ENCODE data around the gene SLC26A9. TPM values are rescaled to one million over a fixed set of nuclear protein-coding genes. Genes with fewer than 3 reads are reported as not detected.

The SLC26A9 gene
- total and polyA plus RNA-seq, 9 donors = 0.04 to 0.22 (median 0.08) TPM

GRCh38 chr1:205950280-205950679 is 7.0 kb upstream of the SLC26A9 start:
- WGBS (ENCODE audit: insufficient coverage) = 80% methylated on average over 7 of the region's 8 CpGs
- Histone ChIP-seq H3K9me3 (replicated peaks; ENCODE audit: control insufficient read depth, low read depth, low read length) (no peaks in the 10 kb centered on the region), H3K4me1 (ENCODE audit: control insufficient read depth, insufficient read depth, low read length) (peaks cover 5% of the 10 kb centered on the region), H3K4me3 (ENCODE audit: low read length) (no peak overlapping the region), H3K36me3 (ENCODE audit: control insufficient read depth, insufficient read depth, low read length) (no peaks in the 10 kb centered on the region), H3K27ac (ENCODE audit: low read length) (no peak overlapping the region), H3K27me3 (ENCODE audit: control insufficient read depth, insufficient read depth, low read length) (no peaks in the 10 kb centered on the region)
- peak; percentile 10 for DNase-seq

GRCh38 chr1:205949753-205950152 is 6.5 kb upstream of the SLC26A9 start:
- H3K27me3 ChIP-seq (ENCODE audit: control insufficient read depth, insufficient read depth, low read length) = peaks cover 1% of the 10 kb centered on the region
- WGBS (ENCODE audit: insufficient coverage) = no CpG with 5 or more reads among the region's 1 CpG
- no peak overlapping the region for H3K27ac ChIP-seq (ENCODE audit: low read length)
- H3K9me3 ChIP-seq (replicated peaks; ENCODE audit: control insufficient read depth, low read depth, low read length) = no peaks in the 10 kb centered on the region
- H3K4me3 ChIP-seq (ENCODE audit: low read length) = no peak overlapping the region
- DNase-seq = no peak
- H3K36me3 ChIP-seq (ENCODE audit: control insufficient read depth, insufficient read depth, low read length) = no peaks in the 10 kb centered on the region
- H3K4me1 ChIP-seq (ENCODE audit: control insufficient read depth, insufficient read depth, low read length) = peaks cover 5% of the 10 kb centered on the region

- DNase-seq = no peak
- H3K27ac ChIP-seq (ENCODE audit: low read length) = no peak overlapping the region
- H3K9me3 ChIP-seq (replicated peaks; ENCODE audit: control insufficient read depth, low read depth, low read length) = no peaks in the 10 kb centered on the region
- no peak overlapping the region for H3K4me3 ChIP-seq (ENCODE audit: low read length)
- peaks cover 5% of the 10 kb centered on the region for H3K4me1 ChIP-seq (ENCODE audit: control insufficient read depth, insufficient read depth, low read length)
- no peaks in the 10 kb centered on the region for H3K36me3 ChIP-seq (ENCODE audit: control insufficient read depth, insufficient read depth, low read length)
- WGBS (ENCODE audit: insufficient coverage) = 88% methylated on average over 3 of the region's 3 CpGs
- H3K27me3 ChIP-seq (ENCODE audit: control insufficient read depth, insufficient read depth, low read length) = peaks cover 6% of the 10 kb centered on the region
These were observed 5.6 kb upstream of the SLC26A9 start for GRCh38 chr1:205948886-205949285.

DNA sequence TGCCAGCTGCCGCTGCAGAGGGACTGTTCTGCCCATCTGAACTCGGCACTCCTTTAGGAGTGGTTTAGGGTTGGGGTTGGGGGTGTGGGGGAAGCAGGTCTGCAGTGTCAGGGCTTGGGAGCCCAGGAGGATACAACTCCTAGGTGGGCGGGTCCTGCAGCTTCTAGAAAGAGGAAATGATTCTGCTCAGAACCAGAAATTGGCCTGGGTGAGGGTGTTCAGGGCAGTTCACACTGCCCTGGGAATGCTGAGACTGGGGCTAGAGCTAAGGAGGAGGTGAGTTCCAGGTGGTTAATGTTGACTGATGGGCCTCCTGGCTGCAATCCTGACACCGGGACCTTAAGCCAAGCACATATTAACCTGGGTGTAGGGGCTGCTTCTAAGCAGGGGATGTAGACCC is 4.8 kb upstream of the SLC26A9 start:
- peak; percentile 17 for DNase-seq
- Histone ChIP-seq H3K4me3 (ENCODE audit: low read length) (no peak overlapping the region), H3K9me3 (replicated peaks; ENCODE audit: control insufficient read depth, low read depth, low read length) (no peaks in the 10 kb centered on the region), H3K27ac (ENCODE audit: low read length) (no peak overlapping the region), H3K4me1 (ENCODE audit: control insufficient read depth, insufficient read depth, low read length) (peaks cover 5% of the 10 kb centered on the region), H3K27me3 (ENCODE audit: control insufficient read depth, insufficient read depth, low read length) (peaks cover 13% of the 10 kb centered on the region), H3K36me3 (ENCODE audit: control insufficient read depth, insufficient read depth, low read length) (no peaks in the 10 kb centered on the region)
- 62% methylated on average over 2 of the region's 4 CpGs for WGBS (ENCODE audit: insufficient coverage)

DNA sequence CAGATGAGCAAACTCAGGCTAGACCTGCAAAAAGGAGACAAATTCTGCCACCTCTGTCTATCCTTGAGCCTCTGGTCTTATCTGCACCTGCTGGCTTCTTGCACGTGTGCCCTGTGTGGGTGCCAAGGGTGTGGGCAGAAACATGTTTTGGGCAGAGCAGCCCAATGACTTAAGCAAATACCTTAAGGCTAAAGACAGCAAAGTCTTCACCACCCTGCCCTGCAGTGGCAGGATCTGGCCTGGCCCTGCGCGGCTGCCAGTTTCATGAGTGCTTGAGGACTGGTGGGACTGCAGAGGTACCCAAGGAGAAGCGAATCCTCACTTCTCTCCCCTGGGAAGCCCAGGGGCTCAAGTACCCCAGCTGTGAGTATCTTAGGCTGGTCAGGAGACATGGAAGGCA is 3.8 kb upstream of the SLC26A9 start:
- Histone ChIP-seq H3K27ac (ENCODE audit: low read length) (no peak overlapping the region), H3K9me3 (replicated peaks; ENCODE audit: control insufficient read depth, low read depth, low read length) (no peaks in the 10 kb centered on the region), H3K4me3 (ENCODE audit: low read length) (no peak overlapping the region), H3K4me1 (ENCODE audit: control insufficient read depth, insufficient read depth, low read length) (peaks cover 5% of the 10 kb centered on the region), H3K27me3 (ENCODE audit: control insufficient read depth, insufficient read depth, low read length) (peaks cover 17% of the 10 kb centered on the region), H3K36me3 (ENCODE audit: control insufficient read depth, insufficient read depth, low read length) (no peaks in the 10 kb centered on the region)
- WGBS (ENCODE audit: insufficient coverage) = 60% methylated on average over 1 of the region's 4 CpGs
- DNase-seq = no peak

- H3K27ac ChIP-seq (ENCODE audit: low read length) = no peak overlapping the region
- 55% methylated on average over 3 of the region's 3 CpGs for WGBS (ENCODE audit: insufficient coverage)
- H3K36me3 ChIP-seq (ENCODE audit: control insufficient read depth, insufficient read depth, low read length) = no peaks in the 10 kb centered on the region
- peaks cover 26% of the 10 kb centered on the region for H3K27me3 ChIP-seq (ENCODE audit: control insufficient read depth, insufficient read depth, low read length)
- no peak for DNase-seq
- no peak overlapping the region for H3K4me3 ChIP-seq (ENCODE audit: low read length)
- H3K4me1 ChIP-seq (ENCODE audit: control insufficient read depth, insufficient read depth, low read length) = no peaks in the 10 kb centered on the region
- no peaks in the 10 kb centered on the region for H3K9me3 ChIP-seq (replicated peaks; ENCODE audit: control insufficient read depth, low read depth, low read length)
These were observed 1.8 kb upstream of the SLC26A9 start for GRCh38 chr1:205945069-205945468.

DNA sequence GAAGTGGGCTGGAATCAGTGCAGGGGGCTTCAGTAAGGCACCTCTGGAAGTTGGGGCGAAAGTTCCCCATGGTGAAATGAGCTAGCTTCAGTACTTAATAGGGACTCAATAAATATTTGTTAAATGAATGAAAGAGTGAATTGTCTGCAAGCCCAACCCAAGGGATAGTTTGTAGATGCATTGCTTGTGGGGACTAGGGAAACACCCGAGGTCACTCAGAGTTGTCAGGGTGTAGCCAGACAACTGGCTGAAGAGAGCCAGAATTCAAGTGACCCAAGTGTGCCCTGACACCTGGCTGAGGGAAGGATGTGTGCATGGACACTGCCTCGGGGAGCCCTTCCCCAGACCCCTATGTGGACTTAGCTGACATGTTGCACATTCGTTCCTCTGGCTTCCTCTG is 1.3 kb upstream of the SLC26A9 start:
- H3K4me3 ChIP-seq (ENCODE audit: low read length) = no peak overlapping the region

GRCh38 chr1:205942631-205943159 is 561 bp downstream of the SLC26A9 start:
- 58% methylated on average over 6 of the region's 12 CpGs for WGBS (ENCODE audit: insufficient coverage)
- no peak overlapping the region for H3K27ac ChIP-seq (ENCODE audit: low read length)

More for the DNA sequence above, 1.3 kb upstream of the SLC26A9 start:
- DNase-seq = no peak
- Histone ChIP-seq H3K27me3 (ENCODE audit: control insufficient read depth, insufficient read depth, low read length) (peaks cover 31% of the 10 kb centered on the region), H3K9me3 (replicated peaks; ENCODE audit: control insufficient read depth, low read depth, low read length) (no peaks in the 10 kb centered on the region), H3K36me3 (ENCODE audit: control insufficient read depth, insufficient read depth, low read length) (no peaks in the 10 kb centered on the region), H3K4me1 (ENCODE audit: control insufficient read depth, insufficient read depth, low read length) (no peaks in the 10 kb centered on the region), H3K27ac (ENCODE audit: low read length) (no peak overlapping the region)
- 63% methylated on average over 2 of the region's 4 CpGs for WGBS (ENCODE audit: insufficient coverage)

DNA sequence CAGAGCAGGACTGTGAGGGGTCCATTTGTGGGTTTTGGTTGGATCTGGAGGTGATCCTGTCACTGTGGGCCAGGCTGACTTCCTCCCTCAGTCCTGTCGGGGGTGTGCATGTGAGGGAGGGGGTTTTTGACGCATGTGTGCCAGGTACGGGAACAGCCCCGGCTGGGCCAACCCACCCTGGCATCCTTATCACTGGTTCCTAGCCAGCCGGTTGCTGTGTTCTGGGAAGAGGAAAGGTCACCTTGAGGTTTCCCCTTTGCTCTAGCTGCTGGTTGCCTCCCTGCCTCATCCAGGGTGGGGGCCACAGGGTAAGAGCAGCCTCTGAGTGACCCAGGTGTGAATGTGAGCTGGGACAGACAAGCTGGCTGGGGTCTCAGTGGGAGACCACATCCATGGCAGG is 2.5 kb downstream of the SLC26A9 start:
- no peaks in the 10 kb centered on the region for H3K4me1 ChIP-seq (ENCODE audit: control insufficient read depth, insufficient read depth, low read length)
- no peaks in the 10 kb centered on the region for H3K36me3 ChIP-seq (ENCODE audit: control insufficient read depth, insufficient read depth, low read length)
- peaks cover 55% of the 10 kb centered on the region for H3K27me3 ChIP-seq (ENCODE audit: control insufficient read depth, insufficient read depth, low read length)
- no peaks in the 10 kb centered on the region for H3K9me3 ChIP-seq (replicated peaks; ENCODE audit: control insufficient read depth, low read depth, low read length)
- DNase-seq = no peak
- no CpG with 5 or more reads among the region's 5 CpGs for WGBS (ENCODE audit: insufficient coverage)
- H3K4me3 ChIP-seq (ENCODE audit: low read length) = no peak overlapping the region
- H3K27ac ChIP-seq (ENCODE audit: low read length) = no peak overlapping the region

More at GRCh38 chr1:205942631-205943159, 561 bp downstream of the SLC26A9 start:
- no peaks in the 10 kb centered on the region for H3K36me3 ChIP-seq (ENCODE audit: control insufficient read depth, insufficient read depth, low read length)
- H3K27me3 ChIP-seq (ENCODE audit: control insufficient read depth, insufficient read depth, low read length) = peaks cover 47% of the 10 kb centered on the region
- H3K4me1 ChIP-seq (ENCODE audit: control insufficient read depth, insufficient read depth, low read length) = no peaks in the 10 kb centered on the region
- H3K9me3 ChIP-seq (replicated peaks; ENCODE audit: control insufficient read depth, low read depth, low read length) = no peaks in the 10 kb centered on the region
- no peak for DNase-seq
- no peak overlapping the region for H3K4me3 ChIP-seq (ENCODE audit: low read length)

- no peak for DNase-seq
- H3K36me3 ChIP-seq (ENCODE audit: control insufficient read depth, insufficient read depth, low read length) = no peaks in the 10 kb centered on the region
- H3K9me3 ChIP-seq (replicated peaks; ENCODE audit: control insufficient read depth, low read depth, low read length) = no peaks in the 10 kb centered on the region
- 43% methylated on average over 1 of the region's 7 CpGs for WGBS (ENCODE audit: insufficient coverage)
- no peaks in the 10 kb centered on the region for H3K4me1 ChIP-seq (ENCODE audit: control insufficient read depth, insufficient read depth, low read length)
- no peak overlapping the region for H3K27ac ChIP-seq (ENCODE audit: low read length)
- no peak overlapping the region for H3K4me3 ChIP-seq (ENCODE audit: low read length)
- H3K27me3 ChIP-seq (ENCODE audit: control insufficient read depth, insufficient read depth, low read length) = peaks cover 54% of the 10 kb centered on the region
These were observed 3.4 kb downstream of the SLC26A9 start for GRCh38 chr1:205939690-205940330.

Data from muscle of leg (tissue), 11 donors.